GM19023 (cell line): ENCODE results near the gene BMPR1B.

Experiments used
- ATAC-seq: cut with Tn5 transposase; IDR thresholded peaks from one replicate; pipeline ENCODE4 v1.9.1; 2021; ENCODE audit warnings: mild to moderate bottlenecking, moderate library complexity; ENCODE audit not compliant: unreplicated experiment

The BMPR1B gene

DNA sequence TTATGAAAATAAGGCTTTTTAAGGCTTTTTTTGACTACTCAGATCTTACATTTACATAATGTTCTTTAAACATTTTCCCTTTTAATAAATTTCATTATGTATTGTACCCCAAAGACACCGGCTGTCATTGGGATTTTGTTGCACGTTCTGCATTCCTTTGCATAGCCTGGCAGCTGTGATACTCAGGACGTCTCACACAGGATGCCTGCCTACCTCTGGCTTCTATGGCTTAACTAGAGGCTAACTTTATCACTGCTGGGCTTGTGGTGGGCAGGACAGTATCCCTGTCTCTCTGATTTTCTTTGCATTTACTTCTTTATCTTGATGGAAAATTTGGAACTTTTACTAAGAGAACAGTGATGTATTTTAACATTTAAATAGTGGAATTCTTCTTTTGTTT, 147.8 kb downstream of the BMPR1B start:
- ATAC-seq: no peak

GRCh38 chr4:94909645-94910044, 151.9 kb downstream of the BMPR1B start:
- ATAC-seq: no peak

DNA sequence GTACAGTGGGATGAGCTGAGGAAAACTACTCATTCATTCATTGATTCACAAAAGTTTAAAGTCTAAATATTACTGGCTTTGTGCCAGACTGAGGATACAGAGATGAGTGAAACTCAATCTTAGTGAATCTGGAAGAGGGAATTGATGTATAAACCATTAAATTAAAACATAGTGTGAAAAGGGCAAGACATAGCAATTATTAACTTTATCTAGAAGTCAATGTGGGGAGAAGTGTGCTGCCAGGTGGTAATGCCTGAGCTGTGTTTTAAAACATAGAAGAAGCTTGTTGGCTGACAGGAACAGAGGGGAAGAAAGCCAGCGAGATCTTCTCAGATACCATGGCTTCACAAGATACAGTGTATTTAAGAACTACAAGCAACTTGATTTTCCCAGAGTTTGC, 153.4 kb downstream of the BMPR1B start:
- no peak for ATAC-seq

DNA sequence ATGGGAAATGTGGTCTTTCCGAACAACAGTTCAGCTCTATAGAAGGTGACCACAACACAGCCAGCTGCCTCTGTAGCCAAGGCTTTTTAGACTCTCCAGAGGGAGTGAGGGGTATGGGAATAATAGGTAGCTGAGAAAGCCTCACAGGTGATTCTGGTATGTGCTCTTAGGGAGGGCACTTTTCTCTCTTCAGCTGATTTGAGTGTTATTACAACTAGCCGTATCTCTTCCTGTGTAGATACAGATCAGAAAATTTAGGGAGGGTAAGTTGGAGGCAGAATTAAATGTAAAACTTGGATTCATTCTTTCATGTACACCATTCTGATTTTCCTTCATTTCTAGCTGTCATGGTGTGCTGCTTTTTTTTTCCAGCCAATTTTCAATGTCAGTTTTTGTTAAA, 154.9 kb downstream of the BMPR1B start:
- ATAC-seq: no peak

DNA sequence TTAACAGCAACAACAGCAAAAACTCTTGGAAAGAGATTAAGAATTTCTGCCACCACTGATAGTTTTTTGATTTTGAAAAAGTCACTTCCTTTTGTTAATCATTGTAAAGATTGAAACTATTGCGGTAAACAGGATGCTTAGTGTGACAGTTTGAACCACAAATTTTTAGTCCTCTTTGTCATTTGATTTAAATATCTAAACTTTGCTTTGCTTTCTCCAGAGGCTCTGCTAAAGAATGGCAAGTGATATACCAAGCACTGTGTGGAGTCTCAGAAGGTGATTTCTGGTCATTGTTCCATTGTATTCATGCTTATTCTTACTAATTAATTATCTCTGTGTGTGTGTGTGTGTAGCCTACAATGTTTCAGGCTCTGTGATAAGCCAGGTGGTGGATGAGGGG, 155.6 kb downstream of the BMPR1B start:
- ATAC-seq: no peak

DNA sequence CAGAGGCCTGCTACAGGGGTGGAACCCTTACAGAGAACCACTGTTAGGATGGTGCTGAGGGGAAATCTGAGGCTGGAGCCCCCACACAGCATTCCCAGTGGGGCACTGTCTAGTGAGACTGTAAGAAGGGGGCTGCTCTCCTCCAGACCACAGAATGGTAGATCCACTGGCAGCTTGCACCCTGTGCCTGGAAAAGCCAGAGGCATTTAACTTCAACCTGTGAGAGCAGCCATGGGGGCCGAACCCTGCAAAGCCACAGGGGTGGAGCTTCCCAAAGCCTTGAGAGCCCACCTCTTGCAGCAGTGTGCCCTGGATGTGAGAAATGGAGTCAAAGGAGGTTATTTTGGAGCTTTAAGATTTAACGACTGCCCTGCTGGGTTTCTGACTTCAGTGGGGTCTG, 159.4 kb downstream of the BMPR1B start:
- no peak for ATAC-seq

- ATAC-seq: no peak
Observed at GRCh38 chr4:94918543-94918942, 160.8 kb downstream of the BMPR1B start.

- ATAC-seq: no peak
Observed at GRCh38 chr4:94920369-94920768, 162.6 kb downstream of the BMPR1B start.

DNA sequence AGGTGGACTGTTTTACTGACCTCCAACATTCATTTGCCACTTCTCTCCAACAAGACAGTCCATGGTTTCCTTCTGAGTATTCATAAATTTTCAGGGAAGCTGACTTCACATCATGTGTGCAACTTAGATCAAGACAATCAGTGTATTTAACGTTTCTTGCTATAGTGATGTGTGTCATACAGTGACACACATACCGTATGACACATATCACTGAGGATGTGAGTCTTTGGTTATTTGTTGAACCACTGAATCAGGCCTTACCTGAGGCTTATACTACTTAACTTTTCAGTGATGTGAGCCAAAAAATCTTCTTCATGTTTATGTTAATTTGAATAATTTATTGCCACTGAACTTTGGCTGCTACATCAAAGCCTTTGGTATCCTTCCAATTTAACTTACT, 166.8 kb downstream of the BMPR1B start:
- ATAC-seq: no peak

GRCh38 chr4:94925764-94926347, 168.1 kb downstream of the BMPR1B start:
- ATAC-seq: no peak

DNA sequence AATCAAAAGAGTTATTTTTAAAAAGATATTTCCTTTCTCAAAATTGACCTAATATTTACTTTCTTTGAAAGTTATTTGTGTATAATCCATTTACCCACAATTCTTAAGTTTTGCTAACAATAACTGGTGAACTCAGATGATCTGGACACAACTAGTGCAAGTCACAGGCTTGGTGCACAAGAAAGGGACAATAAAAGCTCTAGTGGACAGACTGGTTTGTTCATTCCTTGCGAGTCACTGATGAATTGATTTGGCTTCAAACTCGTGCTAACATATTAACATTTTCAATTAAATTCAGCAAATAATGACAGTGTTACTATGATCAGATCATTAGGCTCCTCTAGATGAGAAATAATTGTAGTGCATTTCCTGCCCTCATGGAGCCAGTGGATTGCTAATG, 169.2 kb downstream of the BMPR1B start:
- ATAC-seq: no peak

DNA sequence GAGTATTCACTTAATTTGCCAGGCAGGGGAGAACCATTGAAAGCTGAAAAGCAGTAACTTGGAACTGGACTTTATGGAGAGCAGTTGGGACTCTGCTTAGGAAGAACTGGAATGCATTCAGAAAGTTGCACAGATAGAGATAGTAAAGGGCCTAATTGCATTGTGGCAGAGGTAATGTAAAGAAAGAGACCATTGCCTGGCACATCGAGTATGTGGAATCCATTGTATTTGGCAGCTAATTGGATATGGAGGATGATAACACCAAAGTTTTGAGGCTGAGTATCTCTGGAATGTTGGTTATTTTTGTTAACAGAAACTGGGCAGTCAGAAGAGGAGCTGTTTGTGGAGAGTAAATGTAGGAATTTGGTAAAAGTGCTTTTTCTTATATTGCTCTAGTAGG, 169.9 kb downstream of the BMPR1B start:
- no peak for ATAC-seq

DNA sequence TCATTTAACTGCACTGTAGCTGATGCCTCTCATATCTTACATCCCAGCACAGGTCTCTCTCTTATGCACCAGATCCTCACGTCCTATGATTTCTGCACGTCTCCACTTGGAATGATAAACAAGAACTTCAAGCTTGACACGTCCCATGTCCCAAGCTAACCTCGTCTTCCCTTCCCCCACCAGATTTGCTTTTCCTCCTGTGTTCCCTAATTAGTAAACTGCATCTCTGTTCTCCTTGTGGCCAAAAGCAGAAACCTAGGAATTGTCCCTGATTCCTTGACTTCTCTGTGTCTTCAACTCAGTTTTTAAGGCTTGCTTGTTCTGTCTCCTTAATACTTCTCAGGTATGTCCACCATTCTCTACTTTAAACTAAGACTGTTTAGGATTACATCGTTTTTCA, 171.9 kb downstream of the BMPR1B start:
- ATAC-seq: no peak

- ATAC-seq: no peak
Observed at GRCh38 chr4:94931626-94932025, 173.9 kb downstream of the BMPR1B start.

- ATAC-seq: no peak
Observed at GRCh38 chr4:94932366-94932765, 174.6 kb downstream of the BMPR1B start.

DNA sequence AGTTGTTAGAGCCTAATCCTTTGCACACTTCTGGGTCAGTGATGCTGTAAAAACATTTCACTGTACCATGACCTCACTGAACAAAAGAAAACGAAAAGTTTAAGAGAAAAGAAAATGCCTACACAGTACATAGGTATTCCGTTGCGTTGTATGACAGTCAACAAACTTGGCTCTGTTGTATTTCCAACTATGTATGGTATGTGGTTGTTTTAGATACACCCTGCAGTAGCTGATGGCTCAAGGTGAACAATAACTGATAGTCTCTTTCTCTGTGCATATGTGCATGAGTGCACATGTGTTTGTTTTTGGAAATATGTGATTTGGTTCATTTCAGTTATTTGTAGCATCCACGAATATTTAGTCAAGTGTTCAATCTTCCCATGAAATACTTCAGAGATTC, 176.0 kb downstream of the BMPR1B start:
- no peak for ATAC-seq

DNA sequence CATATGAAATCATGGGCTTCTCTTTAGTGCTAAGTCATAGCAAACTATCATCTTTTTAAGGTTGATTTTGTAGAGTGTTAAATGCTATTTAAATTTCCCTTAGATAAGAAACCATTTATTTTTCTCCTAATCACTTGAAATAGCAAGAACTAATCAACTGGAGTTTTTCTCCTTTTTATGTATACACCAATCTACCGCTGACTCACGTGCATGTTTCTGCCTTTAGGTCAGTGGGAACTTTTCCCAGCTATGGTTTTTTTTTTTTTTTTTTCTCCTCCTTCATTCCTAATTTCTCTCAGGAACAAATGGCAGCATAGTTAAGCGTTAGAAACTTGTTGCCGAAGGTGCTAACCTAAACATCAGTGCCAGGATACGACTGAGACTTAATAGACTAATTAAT, 176.4 kb downstream of the BMPR1B start:
- no peak for ATAC-seq

DNA sequence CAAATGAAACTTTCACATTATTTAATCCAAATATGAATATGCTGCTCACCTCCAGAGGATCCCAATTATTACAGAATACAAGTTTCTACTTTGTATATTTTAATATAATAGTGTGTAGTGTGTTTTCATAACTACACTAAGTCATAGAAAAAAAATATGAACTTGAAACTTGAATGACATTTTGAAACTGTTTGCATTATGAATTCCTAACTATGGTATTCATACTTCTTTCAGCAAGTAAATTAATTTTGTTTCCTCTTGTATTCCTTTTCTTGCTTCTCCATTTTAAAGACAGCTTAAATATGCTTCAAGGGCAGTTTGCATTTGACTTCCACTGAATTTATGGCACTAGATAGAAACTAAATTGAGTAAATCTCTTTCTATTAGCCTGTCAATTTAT, 177.1 kb downstream of the BMPR1B start:
- no peak for ATAC-seq

DNA sequence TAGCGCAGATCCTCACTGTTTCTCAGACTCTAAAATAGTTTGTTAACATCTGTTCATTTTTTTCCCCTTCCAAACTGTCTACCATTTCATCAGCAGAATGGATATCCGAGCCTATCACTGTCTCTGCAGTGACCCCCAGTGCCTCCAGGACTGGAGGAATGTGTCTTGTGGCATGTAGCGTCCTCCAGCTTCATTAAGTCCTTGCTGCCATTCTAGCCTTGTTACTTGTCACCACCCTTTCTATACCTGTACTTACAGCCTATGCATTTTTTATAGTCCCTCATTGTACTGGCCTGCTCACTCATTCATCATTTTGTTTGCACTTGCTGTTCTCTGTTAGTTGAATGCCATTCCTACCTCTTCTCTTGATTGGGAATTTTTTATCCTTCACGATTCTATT, 179.1 kb downstream of the BMPR1B start:
- ATAC-seq: no peak

GRCh38 chr4:94939791-94940519, 182.2 kb downstream of the BMPR1B start:
- ATAC-seq: no peak

GRCh38 chr4:94940520-94940908, 182.8 kb downstream of the BMPR1B start:
- no peak for ATAC-seq

GRCh38 chr4:94941706-94942105, 184.0 kb downstream of the BMPR1B start:
- no peak for ATAC-seq

- no peak for ATAC-seq
Observed at GRCh38 chr4:94944726-94945125, 187.0 kb downstream of the BMPR1B start.
